ENCODE measurements around the gene IL37.
A peak's percentile ranks its signal among the peaks of the same experiment; 100 is the strongest.

DNA sequence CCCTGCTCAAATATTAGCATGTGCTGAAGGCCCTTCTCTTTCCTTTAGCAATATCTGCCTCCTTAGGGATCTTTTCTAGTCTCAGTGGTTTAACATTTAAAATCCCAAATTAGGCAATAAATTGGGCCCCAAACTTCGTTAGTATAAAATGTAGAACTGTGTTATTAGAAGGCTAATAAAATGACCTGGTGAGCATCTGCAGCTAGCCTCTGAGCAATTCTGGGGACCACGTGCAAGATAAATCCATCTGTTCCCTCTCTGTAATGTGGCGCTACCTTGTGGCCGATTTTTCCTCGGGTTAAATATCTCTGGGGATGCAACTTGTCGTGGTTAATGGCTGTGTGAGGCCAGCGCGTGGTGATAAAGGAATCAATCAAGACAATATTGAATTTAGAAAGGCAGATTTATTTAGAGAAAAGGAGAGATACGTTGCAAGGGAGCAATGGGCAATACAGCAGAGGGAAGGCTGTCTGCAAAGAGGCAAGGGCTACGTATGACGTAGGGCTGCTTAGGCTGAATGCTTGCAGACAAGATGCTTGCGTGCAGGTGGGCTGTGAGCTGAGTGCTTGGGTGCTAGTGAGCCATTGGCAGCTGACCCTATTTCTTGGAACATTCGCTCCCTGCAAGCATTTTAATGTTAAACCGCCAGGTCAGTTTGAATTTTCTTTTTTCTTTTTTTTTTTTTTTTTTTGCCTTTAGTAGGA is 48.3 kb downstream of the IL37 start:
- TF ChIP-seq, protein P1, sequence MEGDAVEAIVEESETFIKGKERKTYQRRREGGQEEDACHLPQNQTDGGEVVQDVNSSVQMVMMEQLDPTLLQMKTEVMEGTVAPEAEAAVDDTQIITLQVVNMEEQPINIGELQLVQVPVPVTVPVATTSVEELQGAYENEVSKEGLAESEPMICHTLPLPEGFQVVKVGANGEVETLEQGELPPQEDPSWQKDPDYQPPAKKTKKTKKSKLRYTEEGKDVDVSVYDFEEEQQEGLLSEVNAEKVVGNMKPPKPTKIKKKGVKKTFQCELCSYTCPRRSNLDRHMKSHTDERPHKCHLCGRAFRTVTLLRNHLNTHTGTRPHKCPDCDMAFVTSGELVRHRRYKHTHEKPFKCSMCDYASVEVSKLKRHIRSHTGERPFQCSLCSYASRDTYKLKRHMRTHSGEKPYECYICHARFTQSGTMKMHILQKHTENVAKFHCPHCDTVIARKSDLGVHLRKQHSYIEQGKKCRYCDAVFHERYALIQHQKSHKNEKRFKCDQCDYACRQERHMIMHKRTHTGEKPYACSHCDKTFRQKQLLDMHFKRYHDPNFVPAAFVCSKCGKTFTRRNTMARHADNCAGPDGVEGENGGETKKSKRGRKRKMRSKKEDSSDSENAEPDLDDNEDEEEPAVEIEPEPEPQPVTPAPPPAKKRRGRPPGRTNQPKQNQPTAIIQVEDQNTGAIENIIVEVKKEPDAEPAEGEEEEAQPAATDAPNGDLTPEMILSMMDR (IDR thresholded peaks at IDR 0.05), result peak; percentile 84
- no peak for TF ChIP-seq ZFX (IDR thresholded peaks at IDR 0.05; ENCODE audit: borderline replicate concordance)
